HEK293 (cell line): ENCODE data around the gene SLC25A11.

ENCODE experiments used
- BCL11B ChIP-seq: fragments of 450-650 bp; formaldehyde crosslinking; IDR thresholded peaks from 2 replicates; pipeline ENCODE4 v1.5.1; 2016; ENCODE audit warnings: low read depth, missing biosample characterization, missing genetic modification characterization
- IKZF3 ChIP-seq: fragments of 450-650 bp; IDR thresholded peaks from 2 replicates; pipeline ENCODE4 v1.5.0; 2018; ENCODE audit warnings: missing biosample characterization, mild to moderate bottlenecking, missing genetic modification characterization, moderate library complexity
- KLF10 ChIP-seq: fragments of 450-650 bp; IDR thresholded peaks from 2 replicates; pipeline ENCODE4 v1.5.1; 2018; ENCODE audit warnings: missing biosample characterization, mild to moderate bottlenecking, missing genetic modification characterization
- KLF8 ChIP-seq: fragments of 450-650 bp; formaldehyde crosslinking; IDR thresholded peaks from 2 replicates; pipeline ENCODE4 v1.5.1; 2016; ENCODE audit warnings: missing biosample characterization, missing genetic modification characterization
- MEIS1 ChIP-seq: sonication (generic); formaldehyde crosslinking; IDR thresholded peaks from 2 replicates; pipeline ENCODE4 v1.8.1; 2022; ENCODE audit warnings: missing genetic modification reagents, mild to moderate bottlenecking, borderline replicate concordance
- OSR2 ChIP-seq: fragments of 450-650 bp; formaldehyde crosslinking; IDR thresholded peaks from 2 replicates; pipeline ENCODE4 v1.5.1; 2016; ENCODE audit warnings: missing biosample characterization, missing genetic modification characterization
- PBX3 ChIP-seq: sonication (generic); formaldehyde crosslinking; IDR thresholded peaks from 2 replicates; pipeline ENCODE4 v1.8.1; 2022; ENCODE audit warnings: mild to moderate bottlenecking, moderate library complexity, missing genetic modification reagents
- REST ChIP-seq: fragments of 450-650 bp; formaldehyde crosslinking; IDR thresholded peaks from 2 replicates; pipeline ENCODE4 v1.5.1; 2016; ENCODE audit warnings: missing biosample characterization, missing genetic modification characterization
- SETDB1 ChIP-seq: IDR thresholded peaks from one replicate; pipeline ENCODE4 v1.6.1; 2017; ENCODE audit warnings: mild to moderate bottlenecking, low read length, moderate library complexity, mixed read lengths; ENCODE audit not compliant: insufficient read length
- SP2 ChIP-seq: fragments of 450-650 bp; formaldehyde crosslinking; IDR thresholded peaks from 2 replicates; pipeline ENCODE4 v1.5.1; 2016; ENCODE audit warnings: missing biosample characterization, missing genetic modification characterization
- TCF7L2 ChIP-seq: IDR thresholded peaks from 2 replicates; pipeline ENCODE4 v1.6.1; 2011; ENCODE audit warnings: low read depth, mild to moderate bottlenecking, inconsistent platforms, low read length, moderate library complexity, borderline replicate concordance
- YY2 ChIP-seq: fragments of 450-650 bp; formaldehyde crosslinking; IDR thresholded peaks from 2 replicates; pipeline ENCODE4 v1.5.1; 2016; ENCODE audit warnings: missing biosample characterization, missing genetic modification characterization
- ZBTB21 ChIP-seq: fragments of 450-650 bp; formaldehyde crosslinking; IDR thresholded peaks from 2 replicates; pipeline ENCODE4 v1.5.1; 2017; ENCODE audit warnings: missing biosample characterization, missing genetic modification characterization
- ZEB2 ChIP-seq: fragments of 450-650 bp; formaldehyde crosslinking; IDR thresholded peaks from 2 replicates; pipeline ENCODE4 v1.5.1; 2016; ENCODE audit warnings: missing biosample characterization, missing genetic modification characterization
- ZFP41 ChIP-seq: fragments of 450-650 bp; formaldehyde crosslinking; IDR thresholded peaks from 2 replicates; pipeline ENCODE4 v1.5.1; 2016; ENCODE audit warnings: missing biosample characterization, missing genetic modification characterization, borderline replicate concordance
- ZNF121 ChIP-seq: fragments of 450-650 bp; formaldehyde crosslinking; IDR thresholded peaks from 2 replicates; pipeline ENCODE4 v1.5.1; 2016; ENCODE audit warnings: missing biosample characterization, missing genetic modification characterization
- ZNF148 ChIP-seq: fragments of 450-650 bp; formaldehyde crosslinking; IDR thresholded peaks from 2 replicates; pipeline ENCODE4 v1.5.0; 2017; ENCODE audit warnings: missing biosample characterization, missing genetic modification characterization, borderline replicate concordance
- ZNF155 ChIP-seq: fragments of 450-650 bp; formaldehyde crosslinking; IDR thresholded peaks from 2 replicates; pipeline ENCODE4 v1.5.1; 2016; ENCODE audit warnings: missing biosample characterization, missing genetic modification characterization
- ZNF184 ChIP-seq: fragments of 450-650 bp; IDR thresholded peaks from 2 replicates; pipeline ENCODE4 v1.5.1; 2018; ENCODE audit warnings: missing biosample characterization, mild to moderate bottlenecking, missing genetic modification characterization
- ZNF23 ChIP-seq: fragments of 450-650 bp; formaldehyde crosslinking; IDR thresholded peaks from 2 replicates; pipeline ENCODE4 v1.5.1; 2016; ENCODE audit warnings: missing biosample characterization, missing genetic modification characterization, borderline replicate concordance
- ZNF274 ChIP-seq, 2 experiments: fragments of 200-500 bp in 1 of 2; fragments of 450-650 bp in 1 of 2; sonication (Bioruptor generic) in 1 of 2; formaldehyde crosslinking in 1 of 2; IDR thresholded peaks; 2 replicates each; pipeline versions ENCODE4 v1.5.1 to v1.6.1; 2014 to 2016; ENCODE audit warnings: borderline replicate concordance in 1 of 2, inconsistent platforms in 1 of 2, low read length in 1 of 2, missing biosample characterization in 1 of 2, missing genetic modification characterization in 1 of 2
- ZNF335 ChIP-seq: fragments of 450-650 bp; formaldehyde crosslinking; conservative IDR thresholded peaks from 2 replicates; pipeline ENCODE4 v1.5.1; 2016; ENCODE audit warnings: missing biosample characterization, missing genetic modification characterization
- ZNF529 ChIP-seq: fragments of 450-650 bp; formaldehyde crosslinking; IDR thresholded peaks from 2 replicates; pipeline ENCODE4 v1.5.1; 2017; ENCODE audit warnings: missing genetic modification characterization, missing biosample characterization; ENCODE audit not compliant: insufficient replicate concordance
- ZNF580 ChIP-seq: fragments of 450-650 bp; formaldehyde crosslinking; IDR thresholded peaks from 2 replicates; pipeline ENCODE4 v1.5.1; 2016; ENCODE audit warnings: missing biosample characterization, missing genetic modification characterization
- ZNF596 ChIP-seq: fragments of 450-650 bp; IDR thresholded peaks from 2 replicates; pipeline ENCODE4 v1.5.0; 2018; ENCODE audit warnings: missing biosample characterization, mild to moderate bottlenecking, missing genetic modification characterization, moderate library complexity
- ZNF629 ChIP-seq: fragments of 450-650 bp; formaldehyde crosslinking; IDR thresholded peaks from 2 replicates; pipeline ENCODE4 v1.5.1; 2017; ENCODE audit warnings: missing biosample characterization, missing genetic modification characterization
- ZNF785 ChIP-seq: fragments of 450-650 bp; formaldehyde crosslinking; IDR thresholded peaks from 2 replicates; pipeline ENCODE4 v1.5.1; 2016; ENCODE audit warnings: missing biosample characterization, missing genetic modification characterization
- ZNF843 ChIP-seq: fragments of 450-650 bp; formaldehyde crosslinking; IDR thresholded peaks from 2 replicates; pipeline ENCODE4 v1.5.1; 2016; ENCODE audit warnings: missing biosample characterization, missing genetic modification characterization
- ZSCAN16 ChIP-seq: fragments of 450-650 bp; formaldehyde crosslinking; IDR thresholded peaks from 2 replicates; pipeline ENCODE4 v1.5.1; 2016; ENCODE audit warnings: missing biosample characterization, missing genetic modification characterization

SLC25A11 gene

GRCh38 chr17:4986951-4987766, 47.3 kb upstream of the SLC25A11 start, which contains the start of gene CAMTA2 (continued):
- peak; percentile 85 for TF ChIP-seq IKZF3 (tag by site-specific recombination)
- TF ChIP-seq ZFP41 (tag by site-specific recombination): no peak
- peak; percentile 88 for TF ChIP-seq PBX3 (CRISPR knock-in tag)
- peak; percentile 81; the same call in 1 of the 2 replicates for TF ChIP-seq ZNF580 (tag by site-specific recombination)
- TF ChIP-seq BCL11B (tag by site-specific recombination): peak; percentile 66; the same call in 1 of the 2 replicates
- 0 out of 2 replicates have a peak, but pooled peaks have one; percentile 52 for TF ChIP-seq ZNF184 (tag by site-specific recombination)
- TF ChIP-seq ZNF274 (IDR thresholded peaks at IDR 0.05; ENCODE audit: low read length): no peak
- TF ChIP-seq ZNF274 (tag by site-specific recombination; IDR thresholded peaks at IDR 0.05; ENCODE audit: borderline replicate concordance): no peak
- no peak for TF ChIP-seq ZNF23 (tag by site-specific recombination)
- no peak; the same call in 1 of the 2 replicates for TF ChIP-seq ZNF121 (tag by site-specific recombination)
- TF ChIP-seq REST (tag by site-specific recombination): peak; percentile 50; the same call in 1 of the 2 replicates
- TF ChIP-seq ZBTB21: peak; percentile 79
- TF ChIP-seq SP2: peak; percentile 48
- peak; percentile 71; the same call in 1 of the 2 replicates for TF ChIP-seq ZNF785 (tag by site-specific recombination)
- 0 out of 2 replicates have a peak, but pooled peaks have one; percentile 43 for TF ChIP-seq ZNF148 (tag by site-specific recombination)
- no peak for TF ChIP-seq ZNF529 (tag by site-specific recombination)
- TF ChIP-seq ZEB2 (tag by site-specific recombination): peak; percentile 93
- no peak for TF ChIP-seq TCF7L2
- TF ChIP-seq ZSCAN16 (tag by site-specific recombination): no peak
- TF ChIP-seq ZNF596 (tag by site-specific recombination): 0 out of 2 replicates have a peak, but pooled peaks have one; percentile 17
- peak; percentile 96 for TF ChIP-seq ZNF629
- peak; percentile 61 for TF ChIP-seq OSR2 (tag by site-specific recombination)
- no peak for TF ChIP-seq MEIS1 (CRISPR knock-in tag)
- peak; percentile 61 for TF ChIP-seq KLF10
- peak; percentile 99 for TF ChIP-seq ZNF335 (tag by site-specific recombination)
- peak; percentile 84; the same call in 1 of the 2 replicates for TF ChIP-seq YY2 (tag by site-specific recombination)
- TF ChIP-seq ZNF155: no peak
- TF ChIP-seq ZNF843 (tag by site-specific recombination): peak; percentile 59; the same call in 1 of the 2 replicates
- peak; percentile 82; the same call in 1 of the 2 replicates for TF ChIP-seq KLF8
- no peak for TF ChIP-seq SETDB1
